HG03439 (cell line): ENCODE results near the gene PRKG2.
"Not testable (repeated sequence)": the region's sequence is repeated elsewhere in the genome, so short reads cannot be mapped to it uniquely, and the experiment has no call there.

Source experiments
- ATAC-seq: cut with Tn5 transposase; IDR thresholded peaks from one replicate; pipeline ENCODE4 v1.9.1; 2021; ENCODE audit warnings: mild to moderate bottlenecking, moderate library complexity; ENCODE audit not compliant: unreplicated experiment

Gene PRKG2, protein sequence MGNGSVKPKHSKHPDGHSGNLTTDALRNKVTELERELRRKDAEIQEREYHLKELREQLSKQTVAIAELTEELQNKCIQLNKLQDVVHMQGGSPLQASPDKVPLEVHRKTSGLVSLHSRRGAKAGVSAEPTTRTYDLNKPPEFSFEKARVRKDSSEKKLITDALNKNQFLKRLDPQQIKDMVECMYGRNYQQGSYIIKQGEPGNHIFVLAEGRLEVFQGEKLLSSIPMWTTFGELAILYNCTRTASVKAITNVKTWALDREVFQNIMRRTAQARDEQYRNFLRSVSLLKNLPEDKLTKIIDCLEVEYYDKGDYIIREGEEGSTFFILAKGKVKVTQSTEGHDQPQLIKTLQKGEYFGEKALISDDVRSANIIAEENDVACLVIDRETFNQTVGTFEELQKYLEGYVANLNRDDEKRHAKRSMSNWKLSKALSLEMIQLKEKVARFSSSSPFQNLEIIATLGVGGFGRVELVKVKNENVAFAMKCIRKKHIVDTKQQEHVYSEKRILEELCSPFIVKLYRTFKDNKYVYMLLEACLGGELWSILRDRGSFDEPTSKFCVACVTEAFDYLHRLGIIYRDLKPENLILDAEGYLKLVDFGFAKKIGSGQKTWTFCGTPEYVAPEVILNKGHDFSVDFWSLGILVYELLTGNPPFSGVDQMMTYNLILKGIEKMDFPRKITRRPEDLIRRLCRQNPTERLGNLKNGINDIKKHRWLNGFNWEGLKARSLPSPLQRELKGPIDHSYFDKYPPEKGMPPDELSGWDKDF

DNA sequence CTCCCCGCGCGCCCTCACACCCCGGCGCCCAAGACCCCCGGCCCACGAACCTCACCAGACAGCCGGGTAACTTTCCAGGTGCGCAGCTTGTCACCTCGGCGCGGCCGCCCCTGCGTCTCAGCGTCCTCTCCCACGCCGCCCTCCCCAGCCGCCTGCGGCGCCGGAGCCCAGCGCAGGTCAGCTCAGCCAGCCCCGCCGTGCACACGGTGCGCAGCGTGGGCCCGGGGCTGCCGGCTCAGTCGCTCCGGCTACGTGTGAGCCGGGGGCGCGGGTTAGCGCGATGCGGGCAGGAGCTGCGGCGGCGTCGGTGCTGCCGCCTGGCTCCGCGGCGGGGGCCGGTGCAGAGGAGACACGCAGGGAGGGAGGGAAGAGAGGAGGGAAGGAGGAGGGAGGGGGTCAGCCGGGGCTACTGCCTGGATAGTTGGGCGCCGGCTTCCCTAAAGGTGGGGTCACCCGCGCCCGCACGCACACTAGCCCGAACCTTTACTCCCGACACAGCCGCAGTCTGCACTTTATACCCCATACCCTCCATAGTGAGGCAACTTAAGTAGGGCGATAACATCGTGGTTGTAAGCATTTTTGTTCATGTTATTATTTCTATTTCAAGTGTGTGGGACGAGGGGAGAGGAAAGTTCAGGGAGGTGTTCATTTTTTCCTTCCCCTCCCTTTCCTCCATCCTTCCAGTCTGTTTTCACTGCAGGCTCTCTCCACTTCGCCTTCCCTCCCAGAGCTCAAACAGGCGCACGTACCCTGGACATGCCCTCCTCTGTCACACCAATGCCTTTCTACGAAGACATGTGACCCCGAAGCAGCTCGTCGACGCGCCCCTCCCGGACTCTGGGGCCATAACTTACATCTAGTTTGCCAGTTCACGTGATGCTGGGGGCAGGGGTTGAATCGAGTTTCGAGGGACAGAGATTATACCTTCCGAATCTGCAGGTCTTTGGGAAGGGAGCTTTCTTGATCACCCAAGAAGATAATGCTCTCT is at the start of gene PRKG2:
Gene PRKG2, minus strand, starts transcription at position 342 of the 988 bp plus-strand sequence. CDS start 10,175 bp downstream, outside the sequence.
- ATAC-seq, result no peak

DNA sequence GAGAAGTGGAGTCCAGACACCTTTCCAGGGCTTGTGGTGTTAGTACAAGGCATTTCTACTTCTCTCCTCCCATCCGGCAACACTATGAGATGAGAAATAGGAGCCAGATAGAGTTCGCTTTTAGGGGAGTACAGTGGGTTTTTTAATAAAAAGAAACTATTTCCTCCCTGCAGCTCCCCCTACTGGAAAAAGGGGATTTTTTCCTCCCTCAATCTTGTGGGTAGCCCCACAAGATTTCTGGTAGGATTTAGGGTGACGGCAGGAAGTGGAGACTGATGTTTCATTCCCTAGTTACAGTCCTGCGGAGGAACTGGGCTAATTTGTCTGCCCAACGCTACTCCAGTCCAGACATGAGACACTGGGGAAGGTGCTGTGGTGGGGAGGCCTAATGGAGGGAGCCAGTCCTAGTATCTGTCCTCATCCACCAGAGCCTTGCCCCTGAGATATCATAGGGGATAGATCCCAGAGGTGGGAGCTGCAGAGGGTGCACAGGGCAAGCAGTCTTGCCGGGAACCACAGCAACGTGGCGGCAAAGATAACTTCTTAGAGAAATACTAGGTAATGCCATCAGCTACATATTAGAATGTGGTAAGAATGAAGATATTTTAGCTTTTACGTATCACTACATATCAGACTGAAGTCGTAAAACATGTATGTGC is 45.5 kb upstream of the PRKG2 start:
- ATAC-seq, result no peak

DNA sequence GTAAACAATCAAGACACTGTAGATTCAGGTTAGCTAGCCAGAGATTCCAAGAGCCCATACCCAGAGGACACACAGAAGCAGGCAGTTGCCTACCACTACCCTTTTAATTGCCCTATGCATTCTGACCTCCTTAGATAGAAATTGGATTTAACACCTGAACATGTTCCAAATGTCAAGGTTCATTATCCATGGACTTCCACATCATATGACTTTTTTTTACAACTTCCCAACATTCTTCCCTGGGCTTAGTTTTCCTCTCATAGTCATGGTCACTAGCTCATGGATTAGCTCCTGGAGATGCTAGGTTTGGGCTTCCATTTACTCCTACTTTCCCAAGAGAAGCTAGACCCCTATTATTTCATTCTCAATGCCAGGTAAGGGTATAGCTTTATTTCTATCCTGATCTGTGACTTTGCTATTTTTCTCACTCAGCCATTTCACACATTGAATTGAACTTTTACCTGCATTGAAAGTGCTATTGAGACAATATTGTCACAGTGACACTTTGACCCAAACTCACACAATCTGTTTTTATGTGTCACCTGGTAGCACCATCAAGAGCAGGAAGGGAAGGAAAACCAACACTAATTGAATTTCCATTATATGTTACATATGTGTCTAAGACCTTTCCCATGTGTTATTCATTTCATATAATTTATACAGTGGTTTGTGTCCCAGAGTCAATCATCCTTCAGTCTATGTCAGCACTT is 44.0 kb upstream of the PRKG2 start:
- ATAC-seq, result no peak

DNA sequence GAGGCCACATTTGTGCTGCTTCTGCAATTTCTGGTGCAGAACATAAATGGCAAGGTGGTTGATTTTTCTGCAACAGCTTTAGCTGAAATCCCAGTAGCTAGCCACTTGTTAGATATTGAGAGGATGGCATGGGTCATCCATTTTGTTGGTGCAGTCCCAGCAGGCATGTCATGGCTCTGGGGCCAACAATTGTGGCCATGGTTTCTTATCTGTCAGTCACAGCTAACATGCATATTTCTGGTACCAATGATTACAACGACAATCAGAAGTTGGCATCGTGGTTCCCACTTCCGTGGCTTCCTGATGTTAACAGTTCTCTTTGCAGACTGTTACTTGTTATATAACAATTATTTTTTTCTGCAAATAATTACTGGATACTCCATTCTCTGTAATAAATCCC is 42.8 kb upstream of the PRKG2 start:
- ATAC-seq, result no peak

DNA sequence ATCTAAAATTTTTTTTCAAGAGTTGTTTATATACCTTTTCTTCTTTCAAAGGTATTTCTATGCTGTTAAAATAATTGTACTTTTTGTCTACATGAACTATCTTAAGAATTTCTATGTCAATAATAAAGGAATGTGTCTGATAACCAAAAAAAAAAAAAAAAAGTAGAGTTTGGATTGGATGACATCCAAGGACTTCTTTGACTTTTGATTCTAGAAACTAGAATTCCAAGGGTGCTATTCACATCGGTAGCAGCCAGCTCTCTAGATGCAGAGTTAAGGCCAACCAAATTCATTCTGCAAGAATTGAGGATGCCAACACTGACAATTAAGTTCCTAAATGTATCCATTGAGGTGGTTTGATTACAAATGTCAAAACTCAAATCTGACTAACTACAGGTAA is 42.0 kb upstream of the PRKG2 start:
- no peak for ATAC-seq

DNA sequence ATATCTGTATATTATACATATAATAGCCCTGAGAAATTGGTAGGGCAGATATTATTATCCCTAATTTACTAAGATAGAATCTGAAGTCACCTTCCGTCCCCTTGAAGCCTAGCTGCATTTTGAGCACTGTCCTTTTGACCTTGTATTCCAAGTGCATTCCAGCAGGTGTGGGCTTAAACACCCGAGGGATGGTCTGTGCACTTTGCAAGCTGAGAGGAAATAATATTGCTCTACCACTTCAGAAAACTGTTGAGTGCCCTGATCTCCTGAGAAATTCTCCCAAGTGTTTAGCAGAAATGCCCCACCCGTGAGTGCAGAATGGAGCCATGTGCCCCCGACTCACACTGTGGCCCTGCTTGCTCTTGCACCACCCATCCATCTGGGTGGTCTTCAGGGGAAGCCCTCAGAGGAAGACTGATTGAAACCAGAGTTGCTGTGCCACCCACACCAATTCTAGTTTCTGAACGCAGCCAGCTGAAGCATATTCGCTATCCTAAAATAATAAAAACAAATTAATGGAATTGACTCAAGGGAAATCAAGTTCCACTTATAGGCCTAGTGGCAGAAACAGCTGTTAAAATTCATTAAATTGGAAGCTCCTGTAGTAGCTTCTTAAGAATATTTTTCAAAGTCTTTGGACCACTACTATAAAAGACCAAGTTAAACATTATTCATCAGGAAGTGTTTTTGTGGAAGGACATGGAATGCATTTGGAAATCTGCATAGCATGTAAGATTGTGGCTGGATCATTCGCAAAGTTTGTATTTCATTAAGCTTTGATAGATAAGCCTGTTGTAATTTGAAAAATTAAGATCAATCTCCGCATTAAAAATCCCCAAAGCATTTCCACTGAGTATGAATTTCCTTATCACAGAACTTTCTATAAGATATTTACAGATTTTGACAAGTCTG is 41.3 kb upstream of the PRKG2 start:
- no peak for ATAC-seq

DNA sequence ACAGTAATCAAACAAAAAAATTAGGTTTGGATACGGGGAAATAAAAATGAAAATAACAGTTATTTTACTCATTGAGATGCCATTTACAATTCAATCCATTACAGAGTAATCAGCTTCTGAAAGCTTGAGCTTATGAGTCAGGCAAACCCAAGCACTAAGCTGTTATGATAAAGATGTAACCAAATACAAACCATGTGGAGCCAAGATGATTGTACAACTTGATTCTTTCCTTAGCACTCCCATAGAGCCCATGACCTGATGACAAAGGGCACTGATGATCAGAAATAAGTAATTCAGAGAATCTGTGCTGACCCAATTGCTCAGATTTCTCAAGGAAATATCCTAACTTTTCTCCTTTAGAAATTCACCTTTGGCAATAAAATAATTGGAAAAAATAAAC is 40.5 kb upstream of the PRKG2 start:
- no peak for ATAC-seq

DNA sequence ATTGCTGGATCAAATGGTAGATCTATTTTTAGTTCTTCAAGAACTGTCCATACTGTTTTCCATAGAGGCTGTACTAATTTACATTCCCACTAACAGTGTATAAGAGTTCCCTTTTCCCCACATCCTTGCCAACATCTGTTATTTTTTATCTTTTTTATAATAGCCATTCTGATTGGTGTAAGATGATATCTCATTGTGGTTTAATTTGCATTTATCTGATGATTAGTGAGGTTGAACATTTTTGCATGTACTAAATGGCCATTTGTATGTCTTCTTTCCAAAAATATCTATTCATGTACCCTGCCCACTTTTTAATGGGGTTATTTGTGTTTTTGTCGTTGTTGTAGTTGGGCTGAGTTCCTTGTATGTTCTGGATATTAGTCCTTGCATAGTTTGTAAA is 35.4 kb upstream of the PRKG2 start:
- ATAC-seq, result no peak

DNA sequence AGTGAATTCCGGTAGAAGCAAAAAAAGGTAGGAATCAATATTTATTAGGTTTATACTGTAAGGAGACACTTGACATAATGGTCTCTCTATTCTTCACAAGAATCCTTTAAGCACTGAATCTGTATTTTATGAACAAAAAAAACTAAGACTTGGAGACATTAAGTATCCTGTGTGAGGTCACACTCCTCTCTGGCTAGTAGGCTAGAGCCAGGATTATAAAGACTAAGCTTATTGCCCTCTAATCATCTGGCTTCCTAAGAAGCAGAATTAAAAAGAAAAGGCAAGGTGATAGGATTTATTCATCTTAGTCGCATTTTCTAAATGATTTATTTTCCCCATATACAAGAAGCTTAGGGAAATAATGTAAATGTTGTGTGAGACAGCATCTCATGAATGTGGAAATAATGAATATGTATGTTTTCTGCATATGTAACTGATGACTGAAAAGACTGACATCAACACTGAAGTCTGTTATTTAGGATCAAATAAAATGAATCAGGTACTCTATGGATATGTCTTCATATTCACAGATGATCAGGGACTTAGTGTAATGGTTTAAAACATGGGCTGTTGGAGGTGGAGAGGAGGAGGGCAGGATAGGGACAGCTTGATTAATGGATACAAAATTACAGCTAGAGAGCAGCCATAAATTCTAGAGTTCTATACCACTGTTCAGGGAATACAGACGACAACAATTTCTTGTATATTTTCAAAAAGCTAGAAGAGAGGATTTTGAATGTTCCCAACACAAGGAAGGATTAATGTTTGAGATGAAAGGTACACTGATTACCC is 30.4 kb upstream of the PRKG2 start:
- no peak for ATAC-seq

DNA sequence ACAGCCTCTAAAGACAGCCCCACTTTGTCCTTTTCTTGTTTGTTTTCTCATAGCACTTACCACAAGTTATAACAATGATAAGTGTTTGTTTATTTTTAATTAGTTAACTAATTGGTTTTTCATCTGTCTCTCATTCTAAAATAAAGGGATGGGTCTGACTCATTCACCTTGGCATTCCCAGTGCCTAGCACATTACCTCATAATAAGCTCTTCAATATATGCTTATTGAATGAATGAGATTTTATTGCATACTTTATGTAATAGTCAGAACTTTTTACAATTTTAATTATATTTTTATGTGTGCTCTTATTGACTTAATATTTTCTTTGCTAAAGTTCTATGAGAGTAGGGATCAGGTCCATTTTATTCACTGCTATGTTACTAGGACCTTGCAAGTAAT is 22.8 kb upstream of the PRKG2 start:
- no peak for ATAC-seq

DNA sequence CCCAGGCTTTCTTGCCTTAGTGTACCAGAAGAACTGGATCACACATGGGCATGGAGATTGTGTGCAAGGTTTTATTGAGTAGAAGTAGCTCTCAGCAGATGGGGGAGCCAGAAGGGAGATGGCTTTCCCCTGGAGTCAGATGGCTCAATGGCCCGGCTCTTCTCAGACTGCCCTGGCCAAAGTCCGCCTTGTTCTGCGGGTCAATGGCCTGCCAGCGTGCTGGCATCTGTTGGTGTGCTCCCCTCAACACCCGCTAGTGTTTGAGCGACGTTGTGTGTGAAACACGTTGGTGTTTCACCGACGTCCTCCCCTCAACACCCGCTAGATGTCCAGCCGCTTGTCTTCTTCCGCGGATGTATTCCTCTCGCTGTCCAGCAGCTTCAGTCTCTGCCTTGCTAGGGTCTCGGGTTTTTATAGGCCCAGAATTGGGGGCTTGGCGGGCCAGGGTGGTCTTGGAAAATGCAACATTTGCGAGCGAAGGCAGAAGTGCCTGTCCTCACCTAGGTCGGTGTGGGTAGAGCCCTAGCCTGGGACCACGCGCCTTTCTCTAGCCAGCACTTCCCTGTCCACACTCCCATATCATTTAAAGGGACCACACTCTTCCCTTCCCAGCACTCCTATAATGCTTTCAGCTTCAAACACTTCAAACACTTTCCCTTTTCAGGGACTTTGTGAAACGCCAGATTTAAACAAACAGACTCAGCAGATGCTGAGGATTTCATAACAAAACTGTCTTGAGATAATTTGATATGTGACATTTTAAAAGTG is 21.1 kb upstream of the PRKG2 start:
- no peak for ATAC-seq

DNA sequence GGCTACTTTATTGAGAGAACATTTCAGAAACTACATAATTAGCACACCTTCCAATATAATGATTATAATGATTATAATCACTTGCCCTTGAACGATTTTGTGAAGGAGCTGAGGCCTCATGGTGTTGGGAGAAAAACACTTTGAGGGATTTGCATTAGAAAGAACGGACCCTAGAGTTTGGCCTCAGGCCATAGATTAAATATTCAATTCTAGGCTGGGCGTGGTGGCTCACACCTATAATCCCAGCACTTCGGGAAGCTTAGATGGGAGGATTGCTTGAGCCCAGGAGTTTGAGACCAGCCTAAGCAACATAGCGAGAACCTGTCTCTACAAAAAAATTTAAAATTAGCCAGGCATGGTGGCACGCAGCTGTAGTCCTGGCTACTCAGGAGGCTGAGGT is 12.9 kb upstream of the PRKG2 start:
- ATAC-seq, result no peak

DNA sequence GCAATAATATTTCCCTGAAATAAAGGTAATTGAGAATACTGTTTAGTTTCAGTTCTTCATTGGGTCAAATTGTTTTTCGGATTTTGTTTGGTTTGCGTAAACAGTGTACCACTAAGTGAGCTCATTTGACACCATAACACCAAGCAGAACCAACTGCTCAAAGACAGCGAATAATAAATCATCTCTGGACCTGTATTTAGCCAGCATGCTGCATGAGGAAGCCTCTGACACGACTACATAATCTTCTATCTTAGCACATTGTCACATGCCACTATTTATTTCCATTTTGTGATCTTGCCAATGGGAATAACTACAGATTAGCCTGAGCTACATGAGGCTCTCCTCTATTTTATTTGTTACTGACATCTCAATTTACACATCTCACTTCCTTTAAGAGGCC is 12.1 kb upstream of the PRKG2 start:
- no peak for ATAC-seq

DNA sequence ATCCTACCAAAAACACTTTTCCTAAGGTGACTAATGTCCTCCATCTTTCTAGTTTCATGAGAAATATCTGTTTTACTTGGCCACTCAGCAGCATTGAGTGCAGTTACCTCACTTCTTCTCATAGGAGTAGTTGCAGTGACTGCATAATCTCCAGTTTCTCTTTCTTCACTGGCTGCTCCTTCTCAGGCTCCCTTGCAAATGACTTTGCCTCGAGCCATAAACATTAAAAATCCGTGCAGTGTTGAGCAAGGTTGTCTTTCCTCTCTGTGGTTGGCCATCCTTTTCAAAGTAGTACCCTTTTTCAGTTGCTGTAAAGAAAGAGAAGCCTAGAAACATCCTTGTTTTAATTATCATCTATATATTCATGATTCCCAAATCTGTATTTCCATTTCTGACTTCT is 10.2 kb upstream of the PRKG2 start:
- ATAC-seq, result no peak

DNA sequence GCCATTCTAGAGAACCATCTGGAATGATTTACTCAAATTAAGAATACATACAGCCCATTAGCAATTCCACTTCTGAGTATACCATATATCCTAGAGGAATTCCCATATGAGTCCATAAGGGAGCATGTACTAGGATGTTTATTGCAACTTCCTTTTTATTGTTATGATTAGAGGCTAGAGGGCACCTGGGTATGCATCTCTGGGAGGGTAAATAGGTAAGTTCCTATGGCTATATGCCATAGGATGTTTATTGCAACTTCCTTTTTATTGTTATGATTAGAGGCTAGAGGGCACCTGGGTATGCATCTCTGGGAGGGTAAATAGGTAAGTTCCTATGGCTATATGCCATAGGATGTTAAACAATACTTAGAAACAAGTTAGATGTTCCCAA is 7.1 kb upstream of the PRKG2 start:
- ATAC-seq, result not testable (repeated sequence)

DNA sequence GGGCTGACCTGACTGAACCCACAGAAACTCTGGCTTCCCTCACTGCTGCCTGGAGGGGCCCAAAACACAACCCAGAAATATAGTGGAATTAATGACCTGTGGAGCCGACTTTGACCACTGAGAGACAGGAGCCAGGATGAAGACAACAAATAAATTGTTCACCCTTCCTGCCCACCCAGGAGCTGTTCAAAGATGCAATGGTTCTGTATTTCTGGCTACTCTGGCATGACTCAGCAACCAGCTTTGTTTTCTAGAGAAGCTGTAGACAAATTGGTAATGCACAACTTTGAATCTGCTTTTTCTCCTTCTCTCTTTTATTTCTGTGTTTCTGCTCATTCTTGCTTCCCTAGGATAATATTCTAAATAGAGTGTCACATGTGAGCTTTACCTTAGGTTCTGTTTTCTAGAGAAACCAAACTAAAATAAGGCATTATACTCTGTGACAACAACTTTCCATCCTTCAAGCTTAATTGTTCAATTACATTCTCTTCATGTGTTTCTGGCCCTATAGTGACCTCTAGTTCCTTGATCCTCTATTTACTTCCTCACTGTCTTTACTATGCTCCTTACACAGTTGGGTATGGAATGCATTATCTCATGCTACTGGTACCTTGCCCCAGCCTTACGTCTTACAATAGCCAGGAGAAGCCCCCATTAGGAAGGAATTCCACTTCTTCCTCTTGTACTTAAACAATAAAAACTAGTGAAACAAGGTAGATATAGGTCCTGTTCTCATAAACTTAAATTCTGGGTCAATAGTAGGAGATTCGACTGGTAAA is 6.5 kb upstream of the PRKG2 start:
- no peak for ATAC-seq

DNA sequence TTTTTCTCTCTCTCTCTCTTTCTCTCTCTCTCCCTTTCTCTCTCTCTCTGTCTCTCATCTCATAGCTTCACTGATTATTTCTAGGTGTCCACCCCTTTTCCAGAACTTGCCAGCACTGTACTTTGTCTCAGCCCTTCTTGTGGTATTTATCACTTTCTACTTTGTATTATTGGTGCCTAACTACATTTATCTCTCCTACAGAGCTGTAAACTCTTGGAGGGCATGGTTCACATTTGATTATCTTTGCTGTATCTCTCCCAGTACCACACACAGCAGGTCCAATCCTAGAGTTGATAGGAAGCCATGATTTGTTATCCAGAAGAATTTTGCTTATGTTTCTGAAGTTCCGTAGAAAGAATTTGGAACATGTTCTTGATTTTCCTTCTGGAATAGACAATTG is 5.2 kb upstream of the PRKG2 start:
- ATAC-seq, result no peak
